Nephron (organoid): Measurements from ENCODE around the gene UBE2V1.

Experiments used
- H3K27ac Mint-ChIP-seq, 3 experiments: 2 replicates each; pipeline ENCODE4 v1.8.0; 2020; ENCODE audit warnings: mixed read lengths in 3 of 3, mild to moderate bottlenecking in 2 of 3, moderate library complexity in 1 of 3
- H3K27me3 Mint-ChIP-seq: 2 replicates; pipeline ENCODE4 v1.8.0; 2021; ENCODE audit warnings: low read depth, mild to moderate bottlenecking, moderate library complexity, mixed read lengths
- H3K36me3 Mint-ChIP-seq: 2 replicates; pipeline ENCODE4 v1.8.0; 2020; ENCODE audit warnings: low read depth, mixed read lengths
- H3K4me1 Mint-ChIP-seq: 2 replicates; pipeline ENCODE4 v1.8.0; 2020; ENCODE audit warnings: mixed read lengths
- H3K4me3 Mint-ChIP-seq, 3 experiments: 2 replicates each; pipeline ENCODE4 v1.8.0; 2020; ENCODE audit warnings: mild to moderate bottlenecking in 3 of 3, mixed read lengths in 3 of 3, moderate library complexity in 2 of 3
- H3K9me3 Mint-ChIP-seq: 2 replicates; pipeline ENCODE4 v1.8.0; 2020; ENCODE audit warnings: mixed read lengths
- TF ChIP-seq, protein P1 (sequence below), 3 experiments: fragments of 200-600 bp; sonication (generic); IDR thresholded peaks; one replicate each; pipeline ENCODE4 v1.5.0; 2021; ENCODE audit warnings: antibody characterized with exemption in 3 of 3; ENCODE audit not compliant: unreplicated experiment in 3 of 3

UBE2V1 gene

DNA sequence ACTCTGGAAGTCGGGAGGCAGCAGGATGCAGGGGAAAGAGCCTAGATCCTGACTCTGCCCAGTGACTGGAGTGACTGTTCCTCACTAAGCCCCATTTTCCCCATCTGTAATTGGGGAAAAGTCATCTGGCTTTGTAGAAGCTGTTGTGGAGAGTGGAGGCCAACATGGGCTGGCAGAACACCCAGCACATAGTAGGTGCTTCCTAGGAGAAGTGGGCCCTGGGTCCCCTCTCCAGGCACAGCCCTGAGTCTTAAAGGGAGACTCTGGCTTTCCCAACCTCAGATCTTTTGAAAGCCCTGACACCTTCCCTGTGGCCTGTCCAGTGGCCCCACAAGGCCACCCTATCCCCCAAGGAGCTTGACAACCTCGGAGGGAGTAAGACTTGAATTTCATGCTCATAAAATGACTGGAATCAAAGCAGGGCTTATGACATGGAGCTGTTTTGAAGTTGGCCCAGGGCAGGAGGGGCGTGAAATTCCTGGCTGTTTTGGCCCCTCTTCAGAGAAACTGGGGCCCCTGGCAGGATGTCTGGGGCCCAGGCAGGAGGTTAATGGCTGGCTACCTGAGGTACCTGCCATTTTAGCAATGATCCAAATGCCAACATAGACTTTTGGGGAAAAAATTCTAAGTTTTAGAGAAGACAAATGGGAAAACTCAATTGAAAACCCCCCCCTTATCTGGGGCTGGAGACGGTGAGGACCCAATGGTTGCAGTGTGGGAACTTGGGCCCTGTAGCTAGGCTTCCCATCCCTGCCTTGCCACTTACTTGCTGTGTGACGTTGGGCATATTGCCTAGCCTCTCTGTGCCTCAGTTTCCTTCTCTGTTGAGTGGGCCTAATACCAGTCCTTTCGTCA lies 51.6 kb downstream of the UBE2V1 start:
- TF ChIP-seq, protein P1, sequence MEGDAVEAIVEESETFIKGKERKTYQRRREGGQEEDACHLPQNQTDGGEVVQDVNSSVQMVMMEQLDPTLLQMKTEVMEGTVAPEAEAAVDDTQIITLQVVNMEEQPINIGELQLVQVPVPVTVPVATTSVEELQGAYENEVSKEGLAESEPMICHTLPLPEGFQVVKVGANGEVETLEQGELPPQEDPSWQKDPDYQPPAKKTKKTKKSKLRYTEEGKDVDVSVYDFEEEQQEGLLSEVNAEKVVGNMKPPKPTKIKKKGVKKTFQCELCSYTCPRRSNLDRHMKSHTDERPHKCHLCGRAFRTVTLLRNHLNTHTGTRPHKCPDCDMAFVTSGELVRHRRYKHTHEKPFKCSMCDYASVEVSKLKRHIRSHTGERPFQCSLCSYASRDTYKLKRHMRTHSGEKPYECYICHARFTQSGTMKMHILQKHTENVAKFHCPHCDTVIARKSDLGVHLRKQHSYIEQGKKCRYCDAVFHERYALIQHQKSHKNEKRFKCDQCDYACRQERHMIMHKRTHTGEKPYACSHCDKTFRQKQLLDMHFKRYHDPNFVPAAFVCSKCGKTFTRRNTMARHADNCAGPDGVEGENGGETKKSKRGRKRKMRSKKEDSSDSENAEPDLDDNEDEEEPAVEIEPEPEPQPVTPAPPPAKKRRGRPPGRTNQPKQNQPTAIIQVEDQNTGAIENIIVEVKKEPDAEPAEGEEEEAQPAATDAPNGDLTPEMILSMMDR (IDR thresholded peaks at IDR 0.05; ENCODE audit: unreplicated experiment in 3 of 3), result no peak
- H3K4me1 Mint-ChIP-seq, result peaks cover 14% of the 10 kb centered on the region
- no peak overlapping the region for H3K4me3 Mint-ChIP-seq
- H3K27me3 Mint-ChIP-seq, result no peaks in the 10 kb centered on the region
- H3K27ac Mint-ChIP-seq, result peak overlapping the region in 1 of 3 experiments; percentile 91
- H3K36me3 Mint-ChIP-seq, result no peaks in the 10 kb centered on the region
- no peaks in the 10 kb centered on the region for H3K9me3 Mint-ChIP-seq

DNA sequence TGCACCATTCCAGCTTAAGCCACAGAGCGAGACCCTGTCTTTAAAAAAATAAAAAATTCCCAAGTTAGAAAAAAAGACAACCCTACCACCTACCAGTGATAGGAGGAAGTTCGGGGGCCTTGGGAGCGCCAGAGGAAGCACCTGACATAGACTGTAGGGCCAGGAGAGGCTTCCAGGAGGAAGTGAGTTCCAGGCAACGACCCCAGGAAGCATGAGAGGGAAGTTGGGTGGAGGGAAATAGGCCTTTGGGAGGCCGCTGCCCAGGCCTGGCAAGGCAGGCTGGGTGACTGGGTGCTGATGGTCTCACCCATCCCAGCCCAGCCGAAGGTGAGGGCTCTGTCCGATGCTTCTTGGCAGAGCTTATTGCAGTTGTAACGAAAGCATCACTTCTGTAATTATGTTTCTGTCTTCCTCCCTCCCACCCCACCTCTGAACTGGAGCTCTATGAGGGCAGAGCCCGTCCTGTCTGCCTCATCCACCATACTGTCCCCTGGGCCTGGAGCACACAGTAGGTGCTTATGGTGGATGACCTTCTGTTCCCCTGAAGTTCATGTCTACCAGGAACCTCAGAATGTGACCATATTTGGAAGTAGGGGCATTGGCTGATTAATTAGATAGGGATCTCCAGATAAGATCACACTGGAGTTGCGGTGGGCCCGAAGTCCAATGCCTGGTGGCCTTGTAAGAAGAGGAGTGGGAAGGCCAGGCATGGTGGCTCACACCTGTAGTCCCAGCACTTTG lies 54.1 kb downstream of the UBE2V1 start:
- no peak overlapping the region for H3K27ac Mint-ChIP-seq
- no peaks in the 10 kb centered on the region for H3K9me3 Mint-ChIP-seq
- H3K4me3 Mint-ChIP-seq, result no peak overlapping the region
- no peaks in the 10 kb centered on the region for H3K36me3 Mint-ChIP-seq
- TF ChIP-seq, protein P1 (IDR thresholded peaks at IDR 0.05; ENCODE audit: unreplicated experiment in 3 of 3), result no peak
- H3K4me1 Mint-ChIP-seq, result peaks cover 33% of the 10 kb centered on the region
- H3K27me3 Mint-ChIP-seq, result no peaks in the 10 kb centered on the region

DNA sequence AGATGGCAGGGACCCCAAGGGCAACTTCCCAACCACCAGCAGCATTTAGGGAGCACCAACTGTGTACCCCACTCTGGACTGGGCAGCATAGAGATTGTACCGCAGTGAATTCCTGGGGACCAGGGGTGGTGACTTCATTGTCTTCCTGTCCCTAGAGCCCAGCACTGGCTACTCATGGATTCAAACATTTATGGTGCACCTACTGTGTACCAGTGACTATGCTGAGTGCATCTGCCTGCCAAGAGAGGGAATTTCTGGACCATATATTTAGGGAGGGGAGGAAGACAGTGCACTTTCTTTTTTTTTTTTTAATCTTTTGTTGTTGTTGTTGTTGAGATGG lies 55.3 kb downstream of the UBE2V1 start:
- Mint-ChIP-seq H3K4me1 (peaks cover 38% of the 10 kb centered on the region), H3K9me3 (no peaks in the 10 kb centered on the region), H3K4me3 (no peak overlapping the region), H3K36me3 (no peaks in the 10 kb centered on the region), H3K27ac (no peak overlapping the region), H3K27me3 (no peaks in the 10 kb centered on the region)
- TF ChIP-seq, protein P1 (IDR thresholded peaks at IDR 0.05; ENCODE audit: unreplicated experiment in 3 of 3), result no peak

DNA sequence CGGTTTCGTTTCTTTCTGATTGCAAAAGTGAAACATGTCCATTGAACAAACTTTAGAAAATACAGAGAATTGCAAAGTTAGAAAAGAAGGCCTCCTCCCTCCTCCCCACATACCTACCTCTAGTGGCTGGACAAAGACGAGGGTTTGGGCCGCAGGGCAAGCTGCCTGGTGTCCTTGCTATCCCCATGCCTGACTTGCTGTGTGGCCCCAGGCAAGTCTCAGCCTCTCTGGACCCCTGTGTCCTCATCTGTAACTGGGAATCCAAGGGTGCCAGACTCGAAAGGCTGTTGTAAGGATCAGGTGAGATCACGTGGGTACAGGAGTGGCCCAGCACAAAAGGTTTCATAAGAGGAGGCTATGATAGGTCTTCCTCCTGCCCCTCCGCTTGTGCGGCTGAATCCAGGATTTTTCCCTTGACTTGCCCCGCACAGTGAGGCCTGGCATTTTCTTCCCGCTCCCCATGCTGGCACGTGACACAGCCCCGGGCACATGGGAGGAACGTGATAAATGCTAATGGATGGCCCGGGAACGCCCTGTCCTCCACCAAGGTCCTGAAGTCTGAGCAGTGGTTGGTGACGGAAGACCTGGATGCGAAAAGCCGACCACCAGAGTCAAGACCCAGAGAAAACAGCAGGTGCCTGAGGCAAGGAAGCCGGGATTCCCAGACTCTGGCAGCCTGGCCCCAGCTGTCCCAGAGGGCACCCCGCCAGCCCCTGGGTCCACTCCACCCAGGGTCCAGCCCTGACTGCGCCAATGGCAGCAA lies 55.8 kb downstream of the UBE2V1 start:
- Mint-ChIP-seq H3K4me3 (no peak overlapping the region), H3K27ac (peak overlapping the region; percentile 78 to 96 (median 91)), H3K4me1 (peaks cover 40% of the 10 kb centered on the region), H3K36me3 (no peaks in the 10 kb centered on the region), H3K27me3 (no peaks in the 10 kb centered on the region), H3K9me3 (no peaks in the 10 kb centered on the region)
- TF ChIP-seq, protein P1 (IDR thresholded peaks at IDR 0.05; ENCODE audit: unreplicated experiment in 3 of 3), result no peak

DNA sequence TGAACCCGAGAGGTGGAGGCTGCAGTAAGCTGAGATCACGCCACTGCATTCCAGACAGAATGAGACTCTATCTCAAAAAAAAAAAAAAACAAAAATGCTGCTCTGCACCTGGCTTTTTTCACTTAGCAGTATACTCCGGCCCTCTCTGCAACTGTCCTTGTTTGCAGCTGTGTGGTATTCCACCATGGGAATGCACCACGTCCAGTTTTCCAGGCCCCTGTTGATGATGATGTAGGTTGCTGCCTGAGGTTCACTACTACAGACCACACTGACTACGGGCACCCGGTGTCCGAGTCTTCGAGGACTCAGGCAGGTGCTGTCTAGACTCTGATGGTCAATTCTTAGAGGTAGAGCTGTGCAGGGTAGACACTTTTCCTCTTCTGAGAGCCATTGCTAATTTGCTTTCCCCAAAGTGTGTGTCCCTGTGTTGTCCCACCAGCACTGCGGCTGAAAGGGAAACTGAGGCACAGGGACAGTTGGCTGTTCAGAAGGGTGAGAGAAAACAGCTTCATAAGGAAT lies 56.5 kb downstream of the UBE2V1 start:
- Mint-ChIP-seq H3K27ac (peak overlapping the region; percentile 78 to 96 (median 91)), H3K9me3 (no peaks in the 10 kb centered on the region), H3K4me1 (peaks cover 39% of the 10 kb centered on the region), H3K36me3 (no peaks in the 10 kb centered on the region), H3K4me3 (no peak overlapping the region), H3K27me3 (no peaks in the 10 kb centered on the region)
- TF ChIP-seq, protein P1 (IDR thresholded peaks at IDR 0.05; ENCODE audit: unreplicated experiment in 3 of 3), result no peak
